Measurements from ENCODE around the gene CETN2.
"Not testable (repeated sequence)": the region's sequence is repeated elsewhere in the genome, so short reads cannot be mapped to it uniquely, and the experiment has no call there.

Gene CETN2

GRCh38 chrX:152832520-152832919 lies 2.0 kb upstream of the CETN2 start:
- DNase-seq (ENCODE audit: low read depth in 2 of 2, low spot score in 1 of 2) = no peak

GRCh38 chrX:152831391-152831790 lies 834 bp upstream of the CETN2 start:
- no peak for DNase-seq (ENCODE audit: low read depth in 2 of 2, low spot score in 1 of 2)

- no peak for DNase-seq (ENCODE audit: low read depth in 2 of 2, low spot score in 1 of 2)
Observed at GRCh38 chrX:152824841-152825374, 5.6 kb downstream of the CETN2 start.

GRCh38 chrX:152823657-152824056 lies 6.9 kb downstream of the CETN2 start:
- no peak for DNase-seq (ENCODE audit: low read depth in 2 of 2, low spot score in 1 of 2)

GRCh38 chrX:152822383-152823086 lies 8.0 kb downstream of the CETN2 start:
- DNase-seq (ENCODE audit: low read depth in 2 of 2, low spot score in 1 of 2) = no peak

GRCh38 chrX:152821145-152821765 lies 9.3 kb downstream of the CETN2 start:
- no peak for DNase-seq (ENCODE audit: low read depth in 2 of 2, low spot score in 1 of 2)

GRCh38 chrX:152819732-152820131 lies 10.8 kb downstream of the CETN2 start:
- DNase-seq (ENCODE audit: low read depth in 2 of 2, low spot score in 1 of 2) = no peak

GRCh38 chrX:152819266-152819665 lies 11.3 kb downstream of the CETN2 start:
- DNase-seq (ENCODE audit: low read depth in 2 of 2, low spot score in 1 of 2) = no peak

- DNase-seq (ENCODE audit: low read depth in 2 of 2, low spot score in 1 of 2) = no peak
Observed at GRCh38 chrX:152818356-152818755, 12.2 kb downstream of the CETN2 start.

GRCh38 chrX:152817078-152817764 lies 13.3 kb downstream of the CETN2 start:
- no peak for DNase-seq (ENCODE audit: low read depth in 2 of 2, low spot score in 1 of 2)

GRCh38 chrX:152814048-152814447 lies 16.5 kb downstream of the CETN2 start:
- no peak for DNase-seq (ENCODE audit: low read depth in 2 of 2, low spot score in 1 of 2)

GRCh38 chrX:152813206-152813605 lies 17.4 kb downstream of the CETN2 start:
- DNase-seq (ENCODE audit: low read depth in 2 of 2, low spot score in 1 of 2) = no peak

GRCh38 chrX:152810403-152810802 lies 20.2 kb downstream of the CETN2 start:
- DNase-seq (ENCODE audit: low read depth in 2 of 2, low spot score in 1 of 2) = no peak

- no peak for DNase-seq (ENCODE audit: low read depth in 2 of 2, low spot score in 1 of 2)
Observed at GRCh38 chrX:152806035-152806434, 24.5 kb downstream of the CETN2 start.

GRCh38 chrX:152798945-152799344 lies 31.6 kb downstream of the CETN2 start:
- DNase-seq (ENCODE audit: low read depth in 2 of 2, low spot score in 1 of 2) = no peak

- DNase-seq (ENCODE audit: low read depth in 2 of 2, low spot score in 1 of 2) = not testable (repeated sequence)
Observed at GRCh38 chrX:152787062-152787461, 43.5 kb downstream of the CETN2 start.

Data from stimulated activated CD8-positive, alpha-beta memory T cell treated with anti-CD3 and anti-CD28 coated beads, Interleukin-4, amount 100 ng/mL, for 4 hours (primary cell).